ENCODE results near the gene PLSCR3.

The PLSCR3 gene

GRCh38 chr17:7394452-7395191 is at the start of gene PLSCR3:
Gene PLSCR3, minus strand, starts transcription at chr17:7394525. Its CDS starts 415 bp downstream, at chr17:7394110.
- peak within 1 kb of the TSS; percentile 76 to 97 (median 90) for H3K27ac ChIP-seq
- H3K4me3 ChIP-seq: peak within 1 kb of the TSS; percentile 59 to 90 (median 65)

GRCh38 chr17:7443499-7444485 is 49.5 kb upstream of the PLSCR3 start:
- H3K27ac ChIP-seq: peak overlapping the region in 9 of 21 experiments; percentile 1 to 59 (median 39)
- H3K4me3 ChIP-seq: no peak overlapping the region

- H3K27ac ChIP-seq: no peak overlapping the region
- H3K4me3 ChIP-seq: no peak overlapping the region
These were observed 47.8 kb upstream of the PLSCR3 start for GRCh38 chr17:7442142-7442541.

GRCh38 chr17:7441266-7441665 is 46.9 kb upstream of the PLSCR3 start:
- Histone ChIP-seq H3K4me3 (no peak overlapping the region), H3K27ac (peak overlapping the region in 1 of 21 experiments; percentile 38)

GRCh38 chr17:7440834-7441195 is 46.5 kb upstream of the PLSCR3 start:
- peak overlapping the region in 7 of 21 experiments; percentile 28 to 85 (median 60) for H3K27ac ChIP-seq

GRCh38 chr17:7440113-7440833 is 45.9 kb upstream of the PLSCR3 start:
- Histone ChIP-seq H3K27ac (peak overlapping the region in 13 of 21 experiments; percentile 8 to 85 (median 60)), H3K4me3 (peak overlapping the region; percentile 38 to 63 (median 53))

More at GRCh38 chr17:7440834-7441195, 46.5 kb upstream of the PLSCR3 start:
- peak overlapping the region in 3 of 7 experiments; percentile 53 to 63 (median 62) for H3K4me3 ChIP-seq

- H3K4me3 ChIP-seq: peak within 1 kb of the TSS; percentile 42 to 63 (median 53)
- H3K27ac ChIP-seq: peak within 1 kb of the TSS in 19 of 21 experiments; percentile 29 to 93 (median 86)
These were observed 45.3 kb upstream of the PLSCR3 start, which contains the start of gene FGF11 for GRCh38 chr17:7439462-7440112. Gene FGF11, plus strand, starts transcription at chr17:7439512. Its CDS starts 109 bp downstream, at chr17:7439621.

- H3K4me3 ChIP-seq: peak overlapping the region; percentile 42 to 63 (median 53)
These were observed 44.5 kb upstream of the PLSCR3 start for GRCh38 chr17:7438656-7439460.

GRCh38 chr17:7437950-7438614 is 43.8 kb upstream of the PLSCR3 start:
- Histone ChIP-seq H3K27ac (peak overlapping the region in 19 of 21 experiments; percentile 29 to 93 (median 86)), H3K4me3 (peak overlapping the region; percentile 37 to 63 (median 53))

More at GRCh38 chr17:7438656-7439460, 44.5 kb upstream of the PLSCR3 start:
- H3K27ac ChIP-seq: peak overlapping the region in 17 of 21 experiments; percentile 8 to 93 (median 85)

- H3K4me3 ChIP-seq: peak overlapping the region; percentile 37 to 63 (median 53)
- peak overlapping the region in 18 of 21 experiments; percentile 51 to 93 (median 86) for H3K27ac ChIP-seq
These were observed 43.1 kb upstream of the PLSCR3 start for GRCh38 chr17:7437369-7437863.

GRCh38 chr17:7436556-7437368 is 42.4 kb upstream of the PLSCR3 start:
- Histone ChIP-seq H3K27ac (peak overlapping the region in 20 of 21 experiments; percentile 65 to 93 (median 86)), H3K4me3 (peak overlapping the region; percentile 37 to 63 (median 53))

GRCh38 chr17:7435676-7436555 is 41.6 kb upstream of the PLSCR3 start:
- Histone ChIP-seq H3K4me3 (peak overlapping the region; percentile 37 to 63 (median 53)), H3K27ac (peak overlapping the region in 20 of 21 experiments; percentile 65 to 93 (median 86))

GRCh38 chr17:7432296-7432695 is 38.0 kb upstream of the PLSCR3 start:
- no peak overlapping the region for H3K27ac ChIP-seq
- H3K4me3 ChIP-seq: no peak overlapping the region

- H3K27ac ChIP-seq: no peak overlapping the region
- H3K4me3 ChIP-seq: no peak overlapping the region
These were observed 36.9 kb upstream of the PLSCR3 start for GRCh38 chr17:7431231-7431630.

GRCh38 chr17:7429722-7430121 is 35.4 kb upstream of the PLSCR3 start:
- Histone ChIP-seq H3K4me3 (no peak overlapping the region), H3K27ac (no peak overlapping the region)

Measured in skin epidermis (tissue), 12 donors.